SKM-1 (cell line): ENCODE results near the gene CCDC57.
"Not testable (repeated sequence)": the region's sequence is repeated elsewhere in the genome, so short reads cannot be mapped to it uniquely, and the experiment has no call there.

ENCODE experiments used
- DNase-seq: peaks from one replicate; lab custom pipeline; 2025; ENCODE audit not compliant: unreplicated experiment; lab: John Stamatoyannopoulos, UW

The CCDC57 gene

GRCh38 chr17:82133166-82133953 is 79.3 kb downstream of the CCDC57 start:
- DNase-seq = not testable (repeated sequence)

DNA sequence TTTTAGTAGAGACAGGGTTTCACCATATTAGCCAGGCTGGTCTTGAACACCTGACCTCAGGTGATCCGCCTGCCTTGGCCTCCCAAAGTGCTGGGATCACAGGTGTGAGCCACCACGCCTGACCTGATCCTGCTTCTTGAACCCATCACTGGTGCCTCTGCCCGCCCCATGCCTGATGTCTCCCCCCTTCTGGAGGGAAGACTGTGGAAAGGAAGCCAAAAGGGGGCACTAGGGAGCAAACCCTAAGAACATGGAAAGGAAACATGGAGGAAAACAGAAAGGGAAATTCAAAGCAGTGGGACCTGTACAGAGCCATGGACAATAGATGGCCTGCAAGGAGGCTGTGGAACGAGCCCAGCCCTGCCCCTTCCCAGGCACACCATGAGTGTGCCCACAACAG is 83.5 kb downstream of the CCDC57 start:
- DNase-seq = no peak

DNA sequence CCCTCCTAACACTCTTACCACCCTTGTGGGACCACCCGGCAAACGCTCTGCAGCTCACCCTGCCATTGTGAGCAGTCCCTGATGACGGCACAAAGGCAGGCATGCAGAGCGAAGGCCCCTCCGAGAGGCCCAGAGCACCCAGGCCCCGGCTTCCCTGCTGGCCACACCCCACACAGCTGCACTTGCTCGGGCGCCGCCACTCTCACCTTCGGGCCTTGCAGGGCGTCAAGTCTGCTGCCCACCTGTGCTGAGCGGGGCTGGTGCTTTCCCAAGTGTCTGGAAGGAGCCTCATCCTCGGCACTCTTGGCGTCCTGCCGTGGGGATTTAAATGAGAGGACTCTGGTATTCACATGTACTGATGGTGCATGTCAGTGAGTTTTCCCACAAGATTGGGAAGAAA is 84.4 kb downstream of the CCDC57 start:
- DNase-seq = no peak

DNA sequence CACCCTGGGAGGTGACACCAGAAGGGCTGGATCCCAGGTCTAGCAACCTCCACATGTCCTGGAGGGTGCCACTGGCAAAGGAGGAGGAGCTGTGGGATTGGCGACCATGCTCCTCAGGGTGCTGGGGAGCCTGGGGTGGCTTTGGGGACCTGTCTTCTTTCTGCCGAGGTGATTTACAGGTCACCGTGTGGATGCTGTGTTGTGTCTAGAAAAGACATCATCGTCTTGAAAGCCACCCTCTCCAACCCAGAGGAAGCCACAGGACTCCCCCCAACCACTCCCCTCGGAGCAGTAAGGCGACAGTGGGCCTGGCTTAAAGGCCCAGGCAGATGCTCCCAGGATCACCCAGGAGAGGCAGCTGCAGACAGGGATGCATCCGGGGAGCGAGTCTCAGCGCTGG is 84.9 kb downstream of the CCDC57 start:
- DNase-seq = no peak

- no peak for DNase-seq
These were observed 85.4 kb downstream of the CCDC57 start for GRCh38 chr17:82127315-82127595.

- DNase-seq = no peak
These were observed 85.9 kb downstream of the CCDC57 start for GRCh38 chr17:82126556-82127314.

DNA sequence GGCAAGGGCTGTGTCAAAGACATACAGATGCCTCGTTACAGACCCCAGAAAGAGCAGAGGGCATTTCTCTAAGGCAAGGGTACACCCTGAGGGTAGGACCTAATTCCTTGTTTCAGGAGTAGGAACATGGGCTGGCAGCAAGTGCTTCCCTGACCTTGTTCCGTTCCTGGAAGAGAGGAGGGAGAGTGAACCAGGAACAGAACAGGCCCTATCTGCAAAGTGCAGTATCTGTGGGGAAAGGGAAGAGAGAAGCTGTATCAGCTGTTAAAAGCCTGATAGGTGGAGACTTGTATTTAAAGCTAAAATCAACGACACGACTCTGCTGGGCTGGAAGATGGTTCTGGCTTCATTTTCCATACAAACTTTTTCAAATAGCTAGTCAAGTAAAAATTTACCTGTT is 88.5 kb downstream of the CCDC57 start:
- no peak for DNase-seq

GRCh38 chr17:82121660-82122629 is 90.7 kb downstream of the CCDC57 start:
- DNase-seq = no peak

- no peak for DNase-seq
These were observed 91.4 kb downstream of the CCDC57 start for GRCh38 chr17:82121246-82121645.

GRCh38 chr17:82120148-82120547 is 92.5 kb downstream of the CCDC57 start:
- DNase-seq = no peak

- DNase-seq = no peak
These were observed 93.7 kb downstream of the CCDC57 start for GRCh38 chr17:82118815-82119380.

DNA sequence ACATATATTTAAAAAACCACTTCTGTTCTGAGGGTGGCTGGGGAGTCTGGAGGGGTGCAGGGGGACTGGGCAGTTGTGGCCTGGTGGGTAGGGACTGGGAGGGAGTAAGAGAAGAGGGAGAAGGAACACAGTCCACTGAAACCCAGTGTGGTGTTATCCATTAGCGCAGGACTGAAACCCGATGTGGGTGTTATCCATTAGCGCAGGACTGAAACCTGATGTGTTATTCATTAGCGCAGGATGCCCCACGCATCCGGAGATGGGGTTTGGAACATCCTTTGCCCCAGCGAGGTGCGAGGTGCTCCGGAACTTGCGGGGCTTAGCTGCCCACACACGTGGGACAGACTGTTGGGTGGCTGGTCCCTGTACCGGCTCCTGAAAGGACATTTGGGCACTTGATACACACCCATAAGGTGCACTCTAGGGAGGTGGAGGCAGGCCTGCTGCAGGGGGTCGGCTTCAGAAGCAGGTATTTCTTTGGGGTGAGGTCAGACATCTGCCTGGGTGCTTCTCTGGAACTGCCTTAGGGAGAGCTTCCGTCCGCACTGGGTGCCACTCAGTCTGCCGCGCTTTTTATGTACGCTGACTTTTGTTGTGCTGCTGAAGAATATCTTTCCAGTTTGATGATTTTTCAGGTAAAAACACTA is 94.4 kb downstream of the CCDC57 start:
- no peak for DNase-seq

- no peak for DNase-seq
These were observed 95.2 kb downstream of the CCDC57 start for GRCh38 chr17:82117139-82118090.

DNA sequence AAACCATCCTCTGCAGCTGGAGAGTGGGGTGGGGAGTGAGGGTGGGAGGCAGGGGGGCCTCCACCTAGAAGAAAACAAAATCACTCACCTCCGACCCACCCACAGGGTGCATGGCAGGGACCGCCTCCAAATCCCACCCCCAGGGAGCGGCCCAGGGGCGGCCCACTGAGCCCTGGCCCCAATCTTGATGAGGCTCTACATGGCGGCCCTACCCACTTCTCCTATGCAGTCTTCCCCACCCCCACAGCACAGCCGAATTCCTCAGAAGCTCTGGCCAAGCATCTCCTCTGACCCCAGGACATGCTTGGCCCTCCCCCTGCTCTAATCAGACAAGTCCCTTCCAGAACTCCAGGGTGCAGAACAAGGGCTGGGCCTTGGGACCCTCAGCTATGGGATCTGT is 96.4 kb downstream of the CCDC57 start:
- DNase-seq = no peak

DNA sequence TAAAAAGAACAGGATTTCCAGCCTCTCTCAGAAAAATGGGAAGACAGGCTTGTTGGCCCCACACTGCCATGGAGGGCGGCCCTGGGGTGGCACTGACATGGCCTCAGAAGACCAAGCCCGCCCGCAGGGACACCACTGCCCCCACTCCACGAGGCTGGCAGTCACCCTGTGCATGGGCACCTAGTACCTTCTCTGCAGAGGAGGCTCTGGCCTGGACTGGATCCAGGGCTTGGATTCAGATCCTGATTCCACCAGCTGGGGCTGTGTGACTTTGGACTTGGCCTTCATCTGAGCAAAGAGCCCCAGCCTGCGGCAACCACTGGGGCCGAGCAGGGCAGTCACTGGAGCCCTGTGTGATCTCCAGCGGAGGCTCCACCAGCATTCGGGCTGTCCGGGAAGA is 97.8 kb downstream of the CCDC57 start:
- no peak for DNase-seq

DNA sequence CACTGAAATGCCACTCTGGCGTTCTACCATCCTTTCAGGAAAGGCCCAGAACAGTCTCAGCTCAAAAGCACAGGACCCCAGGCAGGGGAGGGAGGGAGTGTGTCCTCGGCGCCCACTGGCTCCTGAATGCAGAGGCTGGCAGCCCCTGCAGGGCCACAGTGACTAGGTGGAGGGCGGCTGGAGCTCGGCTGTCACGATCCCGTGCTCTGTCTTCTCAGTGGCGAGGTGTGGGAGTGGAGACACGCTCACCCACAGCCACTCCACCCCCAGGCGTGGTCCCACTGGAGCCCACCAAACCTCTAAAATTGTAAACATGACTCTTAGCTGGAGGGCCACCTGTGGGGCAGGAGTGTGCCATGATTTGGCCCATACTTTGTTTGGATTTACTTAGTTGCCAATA is 98.2 kb downstream of the CCDC57 start:
- DNase-seq = no peak

DNA sequence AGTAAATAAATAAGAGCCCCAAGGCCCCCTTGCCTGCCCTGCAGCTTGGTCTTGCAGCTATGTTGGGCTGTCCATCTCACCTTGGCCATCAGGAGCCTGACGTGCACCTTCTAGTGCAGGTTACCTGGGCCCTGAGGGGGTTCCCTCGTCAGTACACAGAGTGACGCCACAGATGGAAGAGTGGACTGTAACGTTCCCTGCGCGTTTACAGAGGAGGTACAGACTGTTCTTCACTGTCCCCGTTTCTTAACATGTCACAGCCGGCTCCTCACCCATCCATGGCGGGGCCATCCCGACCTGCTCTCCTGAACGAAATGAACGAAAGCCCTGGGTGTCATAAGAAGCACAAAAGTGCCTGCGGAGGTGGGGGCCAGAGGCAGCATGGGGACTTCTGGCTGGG is 98.7 kb downstream of the CCDC57 start:
- DNase-seq = no peak

DNA sequence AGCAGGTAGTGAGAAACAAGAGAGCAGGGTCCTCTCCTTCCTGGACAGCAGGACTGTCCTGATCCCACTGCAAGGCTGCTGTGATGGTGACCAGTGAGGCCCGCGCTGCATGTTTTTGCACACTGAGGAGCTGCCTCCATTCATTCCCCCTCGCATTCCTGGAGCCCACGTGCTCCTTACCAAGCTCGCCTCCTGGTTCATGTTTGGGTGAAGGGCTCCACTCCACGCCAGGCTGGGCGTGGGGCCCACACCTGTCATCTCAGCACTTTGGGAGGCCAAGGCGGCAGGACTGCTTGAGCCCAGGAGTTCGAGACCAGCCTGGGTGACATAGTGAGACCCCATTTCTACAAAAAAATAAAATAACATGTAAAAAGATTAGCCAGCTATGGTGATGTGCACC is 99.2 kb downstream of the CCDC57 start:
- DNase-seq = no peak

DNA sequence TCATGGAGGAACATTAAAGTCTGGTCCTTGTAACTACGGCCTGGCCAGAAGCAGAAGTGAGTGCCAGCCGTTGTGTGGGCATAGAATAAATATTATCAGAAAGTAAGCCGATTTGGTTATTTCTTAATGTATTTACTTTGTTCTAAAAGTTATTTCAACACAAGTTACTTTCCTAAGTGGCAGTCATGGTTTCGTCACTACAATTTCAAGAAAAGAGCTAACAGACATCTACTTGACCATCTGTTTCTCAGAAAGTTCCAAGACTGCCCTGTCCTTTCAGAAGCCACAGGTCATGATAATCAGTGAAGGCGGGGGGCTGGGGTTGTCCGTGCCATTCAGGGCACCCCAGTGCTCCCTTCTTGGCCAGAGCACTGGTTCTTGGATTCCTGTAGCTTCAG is 99.7 kb downstream of the CCDC57 start:
- DNase-seq = no peak
